Endometrial microvascular endothelial cells (primary cell): ENCODE measurements around the gene COG2. TPM values are rescaled to one million over a fixed set of nuclear protein-coding genes. Genes with fewer than 3 reads are reported as not detected.

Source experiments
- in situ Hi-C: cut with HindIII; loops from 2 replicates; pipeline ENCODE4 v1.10.0; 2017; ENCODE audit warnings: low sequenced_read_pairs, low pct_unique_long_range_greater_than_20kb; ENCODE audit errors: inconsistent ontology term
- total RNA-seq: library from RNA; depleted of rRNA; stranded (reverse); fragments of >200 nt; gene quantifications from one replicate; pipeline ENCODE4 v1.2.3, GENCODE V29; 2015; ENCODE audit errors: inconsistent ontology term

The COG2 gene
- total RNA-seq, 1 donor from 2014 or later: 27.4 TPM

- in situ Hi-C loops: no loop called here
Observed at GRCh38 chr1:230658691-230659090, 16.4 kb downstream of the COG2 start.

- in situ Hi-C loops: no loop called here
Observed at GRCh38 chr1:230661976-230662375, 19.7 kb downstream of the COG2 start.

GRCh38 chr1:230668227-230668626 lies 25.9 kb downstream of the COG2 start:
- in situ Hi-C loops: no loop called here

- in situ Hi-C loops: no loop called here
Observed at GRCh38 chr1:230669543-230669942, 27.3 kb downstream of the COG2 start.

GRCh38 chr1:230674581-230674980 lies 32.3 kb downstream of the COG2 start:
- in situ Hi-C loops: no loop called here

- in situ Hi-C loops: no loop called here
Observed at GRCh38 chr1:230677200-230677599, 34.9 kb downstream of the COG2 start.

- in situ Hi-C loops: no loop called here
Observed at GRCh38 chr1:230679192-230679591, 36.9 kb downstream of the COG2 start.

GRCh38 chr1:230679825-230680224 lies 37.5 kb downstream of the COG2 start:
- in situ Hi-C loops: no loop called here

- in situ Hi-C loops: no loop called here
Observed at GRCh38 chr1:230680300-230681025, 38.2 kb downstream of the COG2 start.

- in situ Hi-C loops: no loop called here
Observed at GRCh38 chr1:230681599-230681998, 39.3 kb downstream of the COG2 start.

- in situ Hi-C loops: no loop called here
Observed at GRCh38 chr1:230682274-230682673, 40.0 kb downstream of the COG2 start.

GRCh38 chr1:230682882-230683610 lies 40.8 kb downstream of the COG2 start:
- in situ Hi-C loops: no loop called here

- in situ Hi-C loops: no loop called here
Observed at GRCh38 chr1:230684146-230684545, 41.9 kb downstream of the COG2 start.

- in situ Hi-C loops: no loop called here
Observed at GRCh38 chr1:230684998-230685397, 42.7 kb downstream of the COG2 start.

GRCh38 chr1:230686747-230687146 lies 44.5 kb downstream of the COG2 start:
- in situ Hi-C loops: no loop called here

GRCh38 chr1:230690101-230690500 lies 47.8 kb downstream of the COG2 start:
- in situ Hi-C loops: no loop called here

GRCh38 chr1:230691615-230692014 lies 49.3 kb downstream of the COG2 start:
- in situ Hi-C loops: no loop called here

GRCh38 chr1:230693221-230693620 lies 50.9 kb downstream of the COG2 start:
- in situ Hi-C loops: no loop called here

- in situ Hi-C loops: no loop called here
Observed at GRCh38 chr1:230693777-230694176, 51.5 kb downstream of the COG2 start.

GRCh38 chr1:230694464-230694863 lies 52.2 kb downstream of the COG2 start:
- in situ Hi-C loops: no loop called here
